ENCODE results near the gene GNAT3. TPM values are rescaled to one million over a fixed set of nuclear protein-coding genes. Genes with fewer than 3 reads are reported as not detected.

GNAT3 gene
- total and polyA plus RNA-seq, 2 donors = not detected

- 44% methylated on average over 1 of the region's 1 CpG for WGBS
- H3K4me3 ChIP-seq (ENCODE audit: low read depth, low read length) = no peak overlapping the region
- DNase-seq (ENCODE audit: extremely low spot score) = no peak
- H3K4me1 ChIP-seq (ENCODE audit: insufficient read depth) = no peaks in the 10 kb centered on the region
- H3K27ac ChIP-seq (ENCODE audit: low read depth) = no peak overlapping the region
- no peaks in the 10 kb centered on the region for H3K36me3 ChIP-seq (ENCODE audit: insufficient read depth)
Observed at GRCh38 chr7:80444811-80445210, 67.1 kb downstream of the GNAT3 start.

- H3K4me3 ChIP-seq (ENCODE audit: low read depth, low read length) = no peak overlapping the region
- H3K4me1 ChIP-seq (ENCODE audit: insufficient read depth) = no peaks in the 10 kb centered on the region
- 90% methylated on average over 3 of the region's 3 CpGs for WGBS
- H3K36me3 ChIP-seq (ENCODE audit: insufficient read depth) = no peaks in the 10 kb centered on the region
- H3K27ac ChIP-seq (ENCODE audit: low read depth) = no peak overlapping the region
- DNase-seq (ENCODE audit: extremely low spot score) = no peak
Observed at GRCh38 chr7:80443325-80443724, 68.5 kb downstream of the GNAT3 start.

- Histone ChIP-seq H3K36me3 (ENCODE audit: insufficient read depth) (no peaks in the 10 kb centered on the region), H3K4me1 (ENCODE audit: insufficient read depth) (no peaks in the 10 kb centered on the region), H3K27ac (ENCODE audit: low read depth) (no peak overlapping the region), H3K4me3 (ENCODE audit: low read depth, low read length) (no peak overlapping the region)
- DNase-seq (ENCODE audit: extremely low spot score) = no peak
- 34% methylated on average over 2 of the region's 2 CpGs for WGBS
Observed at GRCh38 chr7:80440883-80441282, 71.0 kb downstream of the GNAT3 start.

- Histone ChIP-seq H3K4me3 (ENCODE audit: low read depth, low read length) (no peak overlapping the region), H3K36me3 (ENCODE audit: insufficient read depth) (no peaks in the 10 kb centered on the region), H3K4me1 (ENCODE audit: insufficient read depth) (no peaks in the 10 kb centered on the region), H3K27ac (ENCODE audit: low read depth) (no peak overlapping the region)
- WGBS = 48% methylated on average over 4 of the region's 4 CpGs
- DNase-seq (ENCODE audit: extremely low spot score) = no peak
Observed at GRCh38 chr7:80439894-80440821, 71.7 kb downstream of the GNAT3 start.

- no peak for DNase-seq (ENCODE audit: extremely low spot score)
- Histone ChIP-seq H3K4me3 (ENCODE audit: low read depth, low read length) (no peak overlapping the region), H3K4me1 (ENCODE audit: insufficient read depth) (no peaks in the 10 kb centered on the region), H3K36me3 (ENCODE audit: insufficient read depth) (no peaks in the 10 kb centered on the region), H3K27ac (ENCODE audit: low read depth) (no peak overlapping the region)
- 37% methylated on average over 2 of the region's 2 CpGs for WGBS
Observed at GRCh38 chr7:80435521-80435920, 76.3 kb downstream of the GNAT3 start.

GRCh38 chr7:80434047-80434446 is 77.8 kb downstream of the GNAT3 start:
- H3K27ac ChIP-seq (ENCODE audit: low read depth) = no peak overlapping the region
- H3K4me1 ChIP-seq (ENCODE audit: insufficient read depth) = no peaks in the 10 kb centered on the region
- DNase-seq (ENCODE audit: extremely low spot score) = no peak
- no peaks in the 10 kb centered on the region for H3K36me3 ChIP-seq (ENCODE audit: insufficient read depth)
- H3K4me3 ChIP-seq (ENCODE audit: low read depth, low read length) = no peak overlapping the region
- 83% methylated on average over 5 of the region's 5 CpGs for WGBS

- H3K4me1 ChIP-seq (ENCODE audit: insufficient read depth) = no peaks in the 10 kb centered on the region
- no peak for DNase-seq (ENCODE audit: extremely low spot score)
- H3K36me3 ChIP-seq (ENCODE audit: insufficient read depth) = no peaks in the 10 kb centered on the region
- WGBS = 97% methylated on average over 1 of the region's 1 CpG
- no peak overlapping the region for H3K27ac ChIP-seq (ENCODE audit: low read depth)
- no peak overlapping the region for H3K4me3 ChIP-seq (ENCODE audit: low read depth, low read length)
Observed at GRCh38 chr7:80432166-80432565, 79.7 kb downstream of the GNAT3 start.

- Histone ChIP-seq H3K4me3 (ENCODE audit: low read depth, low read length) (no peak overlapping the region), H3K4me1 (ENCODE audit: insufficient read depth) (no peaks in the 10 kb centered on the region), H3K27ac (ENCODE audit: low read depth) (no peak overlapping the region), H3K36me3 (ENCODE audit: insufficient read depth) (no peaks in the 10 kb centered on the region)
- 89% methylated on average over 1 of the region's 1 CpG for WGBS
- DNase-seq (ENCODE audit: extremely low spot score) = no peak
Observed at GRCh38 chr7:80429181-80429580, 82.7 kb downstream of the GNAT3 start.

GRCh38 chr7:80428161-80429054 is 83.5 kb downstream of the GNAT3 start:
- peak; percentile 21 for DNase-seq (ENCODE audit: extremely low spot score)
- Histone ChIP-seq H3K27ac (ENCODE audit: low read depth) (no peak overlapping the region), H3K4me3 (ENCODE audit: low read depth, low read length) (no peak overlapping the region), H3K36me3 (ENCODE audit: insufficient read depth) (no peaks in the 10 kb centered on the region), H3K4me1 (ENCODE audit: insufficient read depth) (no peaks in the 10 kb centered on the region)
- 45% methylated on average over 9 of the region's 9 CpGs for WGBS

GRCh38 chr7:80427218-80427617 is 84.6 kb downstream of the GNAT3 start:
- WGBS = 88% methylated on average over 4 of the region's 4 CpGs
- Histone ChIP-seq H3K4me1 (ENCODE audit: insufficient read depth) (no peaks in the 10 kb centered on the region), H3K4me3 (ENCODE audit: low read depth, low read length) (no peak overlapping the region), H3K27ac (ENCODE audit: low read depth) (no peak overlapping the region), H3K36me3 (ENCODE audit: insufficient read depth) (no peaks in the 10 kb centered on the region)
- DNase-seq (ENCODE audit: extremely low spot score) = no peak

GRCh38 chr7:80420876-80421275 is 91.0 kb downstream of the GNAT3 start:
- H3K27ac ChIP-seq (ENCODE audit: low read depth) = no peak overlapping the region
- H3K4me3 ChIP-seq (ENCODE audit: low read depth, low read length) = no peak overlapping the region
- no peaks in the 10 kb centered on the region for H3K36me3 ChIP-seq (ENCODE audit: insufficient read depth)
- DNase-seq (ENCODE audit: extremely low spot score) = no peak
- H3K4me1 ChIP-seq (ENCODE audit: insufficient read depth) = no peaks in the 10 kb centered on the region
- 85% methylated on average over 2 of the region's 2 CpGs for WGBS

- no peak overlapping the region for H3K27ac ChIP-seq (ENCODE audit: low read depth)
- no peak for DNase-seq (ENCODE audit: extremely low spot score)
- 86% methylated on average over 6 of the region's 6 CpGs for WGBS
- H3K4me1 ChIP-seq (ENCODE audit: insufficient read depth) = no peaks in the 10 kb centered on the region
- H3K36me3 ChIP-seq (ENCODE audit: insufficient read depth) = no peaks in the 10 kb centered on the region
- no peak overlapping the region for H3K4me3 ChIP-seq (ENCODE audit: low read depth, low read length)
Observed at GRCh38 chr7:80417211-80417793, 94.6 kb downstream of the GNAT3 start.

GRCh38 chr7:80415522-80415921 is 96.3 kb downstream of the GNAT3 start:
- Histone ChIP-seq H3K4me1 (ENCODE audit: insufficient read depth) (no peaks in the 10 kb centered on the region), H3K27ac (ENCODE audit: low read depth) (no peak overlapping the region), H3K4me3 (ENCODE audit: low read depth, low read length) (no peak overlapping the region), H3K36me3 (ENCODE audit: insufficient read depth) (no peaks in the 10 kb centered on the region)
- WGBS = 76% methylated on average over 1 of the region's 1 CpG
- DNase-seq (ENCODE audit: extremely low spot score) = no peak
